H9 (cell line): ENCODE measurements around the gene DTNBP1. TPM values are rescaled to one million over a fixed set of nuclear protein-coding genes. Genes with fewer than 3 reads are reported as not detected.

ENCODE experiments used
- DNase-seq: peaks from one replicate; pipeline ENCODE4 v3.0.0-alpha.2; 2017
- H2AFZ ChIP-seq: one replicate; pipeline ENCODE4 v1.6.1; 2013; ENCODE audit warnings: mild to moderate bottlenecking, low read length, control low read depth, moderate library complexity
- H2AK5ac ChIP-seq: 2 replicates; pipeline ENCODE4 v1.6.1; 2013; ENCODE audit warnings: low read length, control low read depth, mixed read lengths; ENCODE audit not compliant: insufficient read length
- H2BK120ac ChIP-seq: one replicate; pipeline ENCODE4 v1.6.1; 2013; ENCODE audit warnings: low read depth, mild to moderate bottlenecking, low read length, control low read depth, inconsistent platforms; ENCODE audit not compliant: poor library complexity, severe bottlenecking
- H2BK12ac ChIP-seq: 2 replicates; pipeline ENCODE4 v1.6.1; 2013; ENCODE audit warnings: low read length, control low read depth, mixed read lengths, low read depth; ENCODE audit not compliant: insufficient read length
- H2BK15ac ChIP-seq: 2 replicates; pipeline ENCODE4 v1.6.1; 2013; ENCODE audit warnings: low read depth, low read length, control low read depth
- H2BK20ac ChIP-seq: one replicate; pipeline ENCODE4 v1.6.1; 2013; ENCODE audit warnings: low read depth, mild to moderate bottlenecking, low read length, control low read depth, inconsistent platforms; ENCODE audit not compliant: poor library complexity, severe bottlenecking
- H2BK5ac ChIP-seq: 2 replicates; pipeline ENCODE4 v1.6.1; 2013; ENCODE audit warnings: low read length, control low read depth, mixed read lengths; ENCODE audit not compliant: insufficient read length
- H3K14ac ChIP-seq: 2 replicates; pipeline ENCODE4 v1.6.1; 2013; ENCODE audit warnings: low read length, control low read depth; ENCODE audit not compliant: insufficient read depth
- H3K18ac ChIP-seq: 2 replicates; pipeline ENCODE4 v1.6.1; 2013; ENCODE audit warnings: low read depth, mild to moderate bottlenecking, mixed read lengths, low read length, control low read depth; ENCODE audit not compliant: insufficient read length
- H3K23ac ChIP-seq: 2 replicates; pipeline ENCODE4 v1.6.1; 2013; ENCODE audit warnings: low read length, control low read depth, mixed read lengths, low read depth; ENCODE audit not compliant: insufficient read length
- H3K23me2 ChIP-seq: 2 replicates; pipeline ENCODE4 v1.6.1; 2013; ENCODE audit warnings: low read depth, mild to moderate bottlenecking, mixed read lengths, low read length, control low read depth; ENCODE audit not compliant: insufficient read length, poor library complexity, severe bottlenecking
- H3K27ac ChIP-seq: 2 replicates; pipeline ENCODE4 v1.5.1; 2013; ENCODE audit warnings: low read length, control low read depth, mixed read lengths, low read depth; ENCODE audit not compliant: insufficient read length
- H3K27me3 ChIP-seq: 2 replicates; pipeline ENCODE4 v1.6.1; 2013; ENCODE audit warnings: low read length, control low read depth, inconsistent platforms; ENCODE audit not compliant: insufficient read depth
- H3K4ac ChIP-seq: 2 replicates; pipeline ENCODE4 v1.6.1; 2013; ENCODE audit warnings: low read depth, mild to moderate bottlenecking, control low read depth, inconsistent platforms, low read length, moderate library complexity
- H3K4me1 ChIP-seq: 2 replicates; pipeline ENCODE4 v1.6.1; 2013; ENCODE audit warnings: low read length, control low read depth, inconsistent platforms; ENCODE audit not compliant: insufficient read depth
- H3K4me2 ChIP-seq: 2 replicates; pipeline ENCODE4 v1.6.1; 2013; ENCODE audit warnings: low read length, control low read depth, mixed read lengths; ENCODE audit not compliant: insufficient read length, insufficient read depth
- H3K56ac ChIP-seq: 2 replicates; pipeline ENCODE4 v1.6.1; 2013; ENCODE audit warnings: low read depth, mild to moderate bottlenecking, mixed read lengths, low read length, control low read depth; ENCODE audit not compliant: insufficient read length
- H3K79me1 ChIP-seq: 2 replicates; pipeline ENCODE4 v1.6.1; 2013; ENCODE audit warnings: low read depth, mild to moderate bottlenecking, moderate library complexity, low read length, control low read depth, inconsistent platforms; ENCODE audit not compliant: insufficient read depth, poor library complexity, severe bottlenecking
- H3K79me2 ChIP-seq: 2 replicates; pipeline ENCODE4 v1.6.1; 2013; ENCODE audit warnings: low read length, control low read depth, inconsistent platforms; ENCODE audit not compliant: insufficient read depth
- H3K9ac ChIP-seq: 2 replicates; pipeline ENCODE4 v1.6.1; 2013; ENCODE audit warnings: low read length, control low read depth, mixed read lengths; ENCODE audit not compliant: insufficient read length; ENCODE audit errors: extremely low read depth
- H3K9me3 ChIP-seq: one replicate; pipeline ENCODE4 v1.6.1; 2013; ENCODE audit warnings: low read depth, low read length, inconsistent platforms; ENCODE audit not compliant: control insufficient read depth
- H3T11ph ChIP-seq: one replicate; pipeline ENCODE4 v1.6.1; 2013; ENCODE audit warnings: mild to moderate bottlenecking, low read length, control low read depth, inconsistent platforms
- H4K20me1 ChIP-seq: one replicate; pipeline ENCODE4 v1.6.1; 2013; ENCODE audit not compliant: control insufficient read depth, insufficient read length, insufficient read depth
- H4K5ac ChIP-seq: 2 replicates; pipeline ENCODE4 v1.6.1; 2013; ENCODE audit warnings: low read depth, mild to moderate bottlenecking, mixed read lengths, low read length, control low read depth; ENCODE audit not compliant: insufficient read length
- H4K8ac ChIP-seq: replicated peaks from 2 replicates; pipeline ENCODE4 v1.6.1; 2013; ENCODE audit warnings: low read length, control low read depth, mixed read lengths, low read depth; ENCODE audit not compliant: insufficient read length
- H4K91ac ChIP-seq: 2 replicates; pipeline ENCODE4 v1.6.1; 2013; ENCODE audit warnings: low read depth, mild to moderate bottlenecking, moderate library complexity, mixed read lengths, low read length, control low read depth; ENCODE audit not compliant: insufficient read length
- H3K27ac Mint-ChIP-seq, 3 experiments: 2 replicates in 2 of 3; 3 replicates in 1 of 3; pipeline ENCODE4 v1.8.0; 2020 to 2021; ENCODE audit warnings: mixed read lengths in 3 of 3, mild to moderate bottlenecking in 1 of 3, moderate library complexity in 1 of 3
- H3K27me3 Mint-ChIP-seq: 2 replicates; pipeline ENCODE4 v1.8.0; 2021; ENCODE audit warnings: low read depth, mild to moderate bottlenecking, moderate library complexity, mixed read lengths
- H3K36me3 Mint-ChIP-seq, 3 experiments: 2 replicates in 2 of 3; 3 replicates in 1 of 3; pipeline ENCODE4 v1.8.0; 2020 to 2021; ENCODE audit warnings: low read depth in 3 of 3, mixed read lengths in 3 of 3; ENCODE audit not compliant: insufficient read depth in 1 of 3
- H3K4me1 Mint-ChIP-seq, 2 experiments: 2 replicates each; pipeline ENCODE4 v1.8.0; 2020; ENCODE audit warnings: mixed read lengths in 2 of 2
- H3K4me3 Mint-ChIP-seq, 2 experiments: 2 replicates in 1 of 2; 3 replicates in 1 of 2; pipeline ENCODE4 v1.8.0; 2020 to 2021; ENCODE audit warnings: mild to moderate bottlenecking in 2 of 2, mixed read lengths in 2 of 2, moderate library complexity in 1 of 2
- H3K9me3 Mint-ChIP-seq, 2 experiments: 2 replicates in 1 of 2; 3 replicates in 1 of 2; pipeline ENCODE4 v1.8.0; 2020; ENCODE audit warnings: mild to moderate bottlenecking in 2 of 2, mixed read lengths in 2 of 2, moderate library complexity in 1 of 2
- CTCF ChIP-seq: fragments of 200-600 bp; sonication (generic); conservative IDR thresholded peaks from 3 replicates; pipeline ENCODE4 v1.8.0; 2021; ENCODE audit warnings: antibody characterized with exemption, mild to moderate bottlenecking
- WGBS: extraction: QIAGEN DNeasy Blood & Tissue Kit; methylation state at CpG from one replicate; pipeline ENCODE4 v1.1.7; 2013; ENCODE audit warnings: missing lambda C conversion rate, low lambda C conversion rate, mixed read lengths; ENCODE audit not compliant: insufficient read length; ENCODE audit errors: extremely low coverage; 5-methylcytosine and 5-hydroxymethylcytosine counted together
- total RNA-seq: library from RNA; stranded (reverse); gene quantifications from 2 replicates; pipeline ENCODE4 v1.2.1, GENCODE V29; 2021

DTNBP1 gene
- total RNA-seq, 1 experiment from 2014 or later = 12.9 TPM

- H3T11ph ChIP-seq = no peak overlapping the region
- no peaks in the 10 kb centered on the region for H3K79me2 ChIP-seq
- H2BK5ac ChIP-seq = no peak overlapping the region
- H3K9me3 Mint-ChIP-seq = no peaks in the 10 kb centered on the region
- no peaks in the 10 kb centered on the region for H3K27me3 ChIP-seq
- H2AFZ ChIP-seq = no peak overlapping the region
- no peaks in the 10 kb centered on the region for H3K79me1 ChIP-seq
- H2BK12ac ChIP-seq = no peak overlapping the region
- H4K91ac ChIP-seq = no peak overlapping the region
- H3K56ac ChIP-seq = no peak overlapping the region
- no peak overlapping the region for H4K5ac ChIP-seq
- no peak overlapping the region for H3K9ac ChIP-seq
- no peaks in the 10 kb centered on the region for H3K27me3 Mint-ChIP-seq
- no peak overlapping the region for H2BK15ac ChIP-seq
- peaks cover 5 to 16% of the 10 kb centered on the region in 2 experiments for H3K4me1 Mint-ChIP-seq
- no peak overlapping the region for H3K4me3 Mint-ChIP-seq
- no peak overlapping the region for H3K14ac ChIP-seq
- no peaks in the 10 kb centered on the region for H3K9me3 ChIP-seq
- no peak overlapping the region for H3K18ac ChIP-seq
- no peak overlapping the region for H3K4me2 ChIP-seq
- DNase-seq = no peak
- H3K23me2 ChIP-seq = no peaks in the 10 kb centered on the region
- no peak overlapping the region for H3K4ac ChIP-seq
- no peak overlapping the region for H4K8ac ChIP-seq
- no peaks in the 10 kb centered on the region for H4K20me1 ChIP-seq
- no peak overlapping the region for H2BK120ac ChIP-seq
- no peak overlapping the region for H3K27ac ChIP-seq
- no peak overlapping the region for H2BK20ac ChIP-seq
- TF ChIP-seq CTCF = no peak
- H2AK5ac ChIP-seq = no peak overlapping the region
- no peak overlapping the region for H3K27ac Mint-ChIP-seq
- WGBS = no CpG with 5 or more reads among the region's 1 CpG
- peaks cover 4 to 10% (median 7%) of the 10 kb centered on the region in 3 experiments for H3K36me3 Mint-ChIP-seq
- no peak overlapping the region for H3K23ac ChIP-seq
- no peaks in the 10 kb centered on the region for H3K4me1 ChIP-seq
Observed at GRCh38 chr6:15606347-15606746, 56.5 kb downstream of the DTNBP1 start.
